ENCODE data around the gene DPY19L1. TPM values are rescaled to one million over a fixed set of nuclear protein-coding genes. Genes with fewer than 3 reads are reported as not detected.
"Not testable (repeated sequence)": the region's sequence is repeated elsewhere in the genome, so short reads cannot be mapped to it uniquely, and the experiment has no call there.

The DPY19L1 gene
- total RNA-seq, 4 donors from 2014 or later: 15.9 to 80.9 (median 24.7) TPM

- intact Hi-C loops (cut with DNase I; ENCODE audit: low total_unique reads): no loop called here
- no peaks in the 10 kb centered on the region for H3K9me3 ChIP-seq
- no peak for TF ChIP-seq CTCF (IDR thresholded peaks at IDR 0.05)
- TF ChIP-seq POLR2A (IDR thresholded peaks at IDR 0.05): no peak
- H3K27ac ChIP-seq: no peak overlapping the region
- no peaks in the 10 kb centered on the region for H3K36me3 ChIP-seq
- DNase-seq: no peak
- no peaks in the 10 kb centered on the region for H3K4me1 ChIP-seq
- H3K27me3 ChIP-seq: no peaks in the 10 kb centered on the region
- no peak overlapping the region for H3K4me3 ChIP-seq
These were observed 63.9 kb downstream of the DPY19L1 start for GRCh38 chr7:34973400-34973760.

DNA sequence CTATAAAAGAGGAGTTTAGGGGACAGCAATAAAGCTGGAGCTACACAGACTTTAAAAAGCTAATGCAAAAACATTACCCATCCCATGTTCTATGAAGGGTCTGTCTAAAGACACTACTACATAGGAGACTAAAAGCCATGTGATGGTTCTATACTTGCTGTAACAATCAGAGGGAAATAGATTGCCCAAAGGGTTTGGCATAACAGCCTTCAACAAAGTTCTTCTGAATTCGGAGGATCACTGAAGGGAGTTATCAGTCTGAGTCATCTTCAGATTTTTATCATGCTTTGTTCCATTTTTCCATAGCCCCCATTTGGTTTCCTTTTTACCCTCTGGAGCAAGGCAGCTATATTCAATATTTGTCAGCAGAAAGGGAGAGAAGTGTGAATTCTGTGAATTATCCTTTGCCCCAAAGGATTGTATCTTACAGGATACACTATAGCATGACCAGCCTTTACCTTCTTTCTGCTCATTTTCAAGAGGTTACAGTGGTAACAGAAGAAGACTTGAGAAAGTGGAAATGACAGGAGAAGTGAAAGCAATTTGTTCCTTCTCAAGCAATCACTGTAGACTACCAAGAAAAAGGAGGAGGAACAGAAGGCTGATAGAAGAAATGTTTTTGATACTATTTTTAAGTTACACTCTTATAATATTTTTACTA is 64.4 kb downstream of the DPY19L1 start:
- intact Hi-C loops (cut with DNase I; ENCODE audit: low total_unique reads); H3K27ac ChIP-seq; DNase-seq; H3K36me3 ChIP-seq; H3K27me3 ChIP-seq; H3K4me1 ChIP-seq; H3K4me3 ChIP-seq; H3K9me3 ChIP-seq: not testable (repeated sequence)

DNA sequence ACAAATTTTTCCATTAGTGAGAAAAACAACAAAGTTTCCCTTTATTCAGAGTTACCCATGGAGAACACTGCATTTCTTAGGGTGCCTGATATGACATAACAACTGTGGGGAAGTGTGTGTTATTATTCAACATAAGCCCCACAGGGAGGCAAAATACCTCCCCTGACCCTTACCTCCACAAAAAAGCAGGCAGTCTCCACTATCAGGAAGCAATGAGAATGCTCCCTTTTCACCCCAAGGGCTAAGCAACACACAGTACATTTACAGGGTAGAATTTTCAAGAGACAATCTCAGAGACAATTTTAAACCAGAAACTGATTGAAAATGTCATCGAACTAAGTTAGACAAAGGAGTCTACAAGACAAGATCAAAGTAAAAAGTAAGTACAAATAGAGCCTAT is 69.5 kb downstream of the DPY19L1 start:
- H3K9me3 ChIP-seq; DNase-seq; H3K27me3 ChIP-seq; H3K36me3 ChIP-seq; H3K4me1 ChIP-seq; intact Hi-C loops (cut with DNase I; ENCODE audit: low total_unique reads); H3K27ac ChIP-seq; H3K4me3 ChIP-seq: not testable (repeated sequence)

- H3K36me3 ChIP-seq; DNase-seq; H3K4me1 ChIP-seq; H3K4me3 ChIP-seq; H3K27ac ChIP-seq; H3K27me3 ChIP-seq; H3K9me3 ChIP-seq; intact Hi-C loops (cut with DNase I; ENCODE audit: low total_unique reads): not testable (repeated sequence)
These were observed 70.8 kb downstream of the DPY19L1 start for GRCh38 chr7:34966504-34966903.

- Histone ChIP-seq H3K27ac (no peak overlapping the region), H3K27me3 (no peaks in the 10 kb centered on the region), H3K4me3 (no peak overlapping the region), H3K36me3 (no peaks in the 10 kb centered on the region), H3K4me1 (no peaks in the 10 kb centered on the region), H3K9me3 (no peaks in the 10 kb centered on the region)
- TF ChIP-seq POLR2A (IDR thresholded peaks at IDR 0.05) (no peak), CTCF (IDR thresholded peaks at IDR 0.05) (no peak)
- no peak for DNase-seq
- intact Hi-C loops (cut with DNase I; ENCODE audit: low total_unique reads): no loop called here
These were observed 79.3 kb downstream of the DPY19L1 start for GRCh38 chr7:34958021-34958420.

GRCh38 chr7:34952822-34953221 is 84.5 kb downstream of the DPY19L1 start:
- Histone ChIP-seq H3K27ac (no peak overlapping the region), H3K4me1 (no peaks in the 10 kb centered on the region), H3K27me3 (no peaks in the 10 kb centered on the region), H3K36me3 (no peaks in the 10 kb centered on the region), H3K4me3 (no peak overlapping the region), H3K9me3 (no peaks in the 10 kb centered on the region)
- no peak for DNase-seq
- intact Hi-C loops (cut with DNase I; ENCODE audit: low total_unique reads): no loop called here
- no peak for TF ChIP-seq CTCF (IDR thresholded peaks at IDR 0.05)
- no peak for TF ChIP-seq POLR2A (IDR thresholded peaks at IDR 0.05)

- TF ChIP-seq POLR2A (IDR thresholded peaks at IDR 0.05) (no peak), CTCF (IDR thresholded peaks at IDR 0.05) (no peak)
- Histone ChIP-seq H3K36me3 (no peaks in the 10 kb centered on the region), H3K4me1 (no peaks in the 10 kb centered on the region), H3K9me3 (no peaks in the 10 kb centered on the region), H3K4me3 (no peak overlapping the region), H3K27me3 (no peaks in the 10 kb centered on the region), H3K27ac (no peak overlapping the region)
- DNase-seq: no peak
- intact Hi-C loops (cut with DNase I; ENCODE audit: low total_unique reads): no loop called here
These were observed 87.9 kb downstream of the DPY19L1 start for GRCh38 chr7:34949361-34949760.

- H3K36me3 ChIP-seq; H3K27ac ChIP-seq; H3K27me3 ChIP-seq; DNase-seq; H3K4me1 ChIP-seq; H3K9me3 ChIP-seq; intact Hi-C loops (cut with DNase I; ENCODE audit: low total_unique reads); H3K4me3 ChIP-seq: not testable (repeated sequence)
These were observed 89.9 kb downstream of the DPY19L1 start for GRCh38 chr7:34947427-34947826.
